ELF-1 (cell line): Measurements from ENCODE around the gene MYF6.

Experiments used
- DNase-seq: peaks from one replicate; pipeline ENCODE4 v3.0.0-alpha.2; 2016; ENCODE audit warnings: low read depth, low spot score

The MYF6 gene

GRCh38 chr12:80707830-80708258 lies 410 bp downstream of the MYF6 start:
- peak; percentile 44 for DNase-seq

DNA sequence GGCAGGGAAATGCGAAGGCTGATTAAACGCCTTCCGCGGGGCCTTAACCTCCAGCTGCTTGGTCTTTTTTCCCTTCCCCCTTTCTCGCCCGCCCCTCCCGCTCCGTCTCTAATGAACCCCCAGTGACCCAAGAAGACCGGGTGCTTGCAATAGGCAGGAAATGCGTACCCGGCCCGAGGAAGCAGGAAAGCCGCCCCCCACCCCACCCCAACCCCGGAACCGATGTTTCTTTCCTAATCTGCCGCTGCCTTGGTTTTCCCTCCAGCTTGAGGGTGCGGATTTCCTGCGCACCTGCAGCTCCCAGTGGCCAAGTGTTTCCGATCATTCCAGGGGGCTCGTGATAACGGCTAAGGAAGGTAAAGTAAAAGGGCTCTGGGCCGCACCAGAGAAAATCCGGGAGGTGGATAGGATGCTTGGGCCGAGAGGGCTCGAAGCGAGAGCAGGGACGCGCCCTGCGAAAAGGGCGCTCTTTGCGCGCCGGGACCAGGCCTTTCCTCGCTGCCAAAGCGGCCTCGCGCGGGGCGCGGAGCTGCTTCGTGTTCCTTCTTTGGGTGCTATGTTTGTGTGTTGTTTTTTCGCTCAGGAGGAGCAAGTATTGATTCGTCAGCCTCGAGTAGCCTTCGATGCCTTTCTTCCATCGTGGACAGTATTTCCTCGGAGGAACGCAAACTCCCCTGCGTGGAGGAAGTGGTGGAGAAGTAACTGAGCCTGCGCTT lies 983 bp downstream of the MYF6 start:
- DNase-seq, result peak; percentile 29

DNA sequence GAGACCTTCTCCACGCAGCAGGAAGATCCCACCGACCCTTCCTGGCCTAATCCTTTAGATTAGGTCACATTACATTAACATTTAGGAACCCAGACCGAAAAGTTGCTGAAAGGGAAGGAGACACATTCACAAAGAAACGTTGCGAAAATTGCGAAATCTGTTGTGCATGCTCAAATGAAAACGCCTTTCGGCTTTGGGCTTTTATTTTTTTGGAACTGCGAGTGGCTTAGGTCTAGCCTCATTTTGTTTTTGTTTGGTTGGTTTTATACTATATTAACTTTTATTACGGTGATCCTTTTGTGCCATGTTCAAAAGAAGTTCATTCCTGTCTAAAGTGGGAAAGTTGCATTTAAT lies 1.5 kb downstream of the MYF6 start:
- no peak for DNase-seq

DNA sequence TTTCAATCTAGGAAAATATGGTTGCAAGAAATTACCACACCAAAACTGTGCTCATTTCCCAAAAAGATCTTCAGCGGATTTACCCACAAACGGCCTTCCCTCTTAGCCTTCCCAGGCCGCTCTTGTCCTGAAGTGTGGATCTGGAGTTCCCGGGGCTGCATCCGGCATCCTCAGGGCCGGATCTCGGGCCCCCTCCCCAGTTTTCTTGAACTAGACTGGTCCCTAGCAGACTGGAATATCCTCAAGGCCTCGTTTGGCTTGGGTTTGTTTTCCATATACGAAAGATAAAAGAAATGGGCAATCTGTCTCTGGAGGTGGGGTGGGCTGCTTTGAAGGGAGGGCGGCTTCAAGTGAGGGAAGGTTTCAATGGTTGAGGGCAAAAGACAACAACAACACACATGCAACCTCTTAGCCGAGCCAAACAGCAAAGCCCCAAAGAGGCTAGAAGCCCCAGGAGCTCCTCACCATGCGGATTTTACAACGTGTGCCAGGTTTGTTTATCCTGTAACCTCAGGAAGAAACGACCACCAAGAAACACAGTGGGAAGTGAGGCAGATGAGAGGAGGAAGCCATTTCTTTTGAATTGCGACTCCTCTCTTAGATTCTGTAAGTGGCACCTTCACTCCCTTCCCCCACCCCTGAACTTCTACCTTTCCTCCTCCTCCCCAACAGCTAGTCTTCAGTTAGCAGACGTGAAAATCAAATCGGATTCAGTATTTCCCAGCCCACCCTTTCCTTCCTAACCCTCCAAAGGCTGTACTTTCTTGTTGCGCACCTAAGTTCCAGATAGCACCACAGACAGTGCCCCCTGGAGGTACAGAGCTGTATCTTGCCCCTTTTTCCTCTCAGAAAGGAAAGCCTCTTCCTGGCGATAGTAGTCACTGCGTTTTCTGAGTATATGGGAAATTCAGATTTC lies 2.6 kb downstream of the MYF6 start:
- peak; percentile 61 for DNase-seq

- DNase-seq, result no peak
Observed at GRCh38 chr12:80710727-80711449, 3.5 kb downstream of the MYF6 start.

- DNase-seq, result no peak
Observed at GRCh38 chr12:80711866-80712265, 4.4 kb downstream of the MYF6 start.

GRCh38 chr12:80712866-80713265 lies 5.4 kb downstream of the MYF6 start:
- no peak for DNase-seq

GRCh38 chr12:80713419-80713818 lies 6.0 kb downstream of the MYF6 start:
- no peak for DNase-seq

DNA sequence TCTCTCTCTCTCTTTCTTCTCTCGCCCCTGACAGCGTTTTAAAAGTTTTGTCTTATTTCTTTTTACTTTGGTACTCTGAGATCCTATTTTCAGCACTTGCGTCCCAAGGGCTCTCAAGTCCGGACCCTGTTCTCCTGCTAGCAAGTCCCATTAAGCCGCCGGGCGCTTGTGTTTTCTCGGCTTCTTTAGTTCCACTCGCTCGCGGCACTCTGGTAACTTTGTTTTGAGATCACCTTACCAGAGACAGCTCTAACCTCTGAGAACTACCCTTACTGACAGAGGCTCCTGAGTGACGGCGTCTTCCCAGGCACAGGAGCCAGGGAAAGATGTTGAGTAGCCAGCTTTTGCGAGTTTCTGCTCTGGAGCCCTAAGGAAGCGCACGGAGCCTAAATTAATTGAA lies 6.6 kb downstream of the MYF6 start:
- DNase-seq, result peak; percentile 85

DNA sequence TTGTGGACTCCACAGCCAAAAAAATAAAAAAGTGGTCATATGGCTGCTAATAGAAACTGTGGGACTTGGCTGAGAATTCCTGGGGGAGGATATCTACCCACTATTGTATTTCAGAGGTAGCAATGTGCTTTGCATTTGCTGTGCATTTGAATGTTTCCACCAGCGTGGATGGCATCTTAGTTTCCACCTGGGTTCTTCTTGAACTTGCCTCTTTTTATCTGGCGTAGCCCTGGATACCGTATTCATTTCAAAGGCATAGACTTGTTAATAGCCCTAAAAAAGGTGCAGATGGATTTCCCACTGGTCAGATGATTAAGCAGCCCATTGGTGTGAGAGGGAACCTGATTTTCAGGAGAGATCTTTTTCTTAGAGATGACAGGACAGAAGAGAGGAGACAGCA lies 7.4 kb downstream of the MYF6 start:
- no peak for DNase-seq

DNA sequence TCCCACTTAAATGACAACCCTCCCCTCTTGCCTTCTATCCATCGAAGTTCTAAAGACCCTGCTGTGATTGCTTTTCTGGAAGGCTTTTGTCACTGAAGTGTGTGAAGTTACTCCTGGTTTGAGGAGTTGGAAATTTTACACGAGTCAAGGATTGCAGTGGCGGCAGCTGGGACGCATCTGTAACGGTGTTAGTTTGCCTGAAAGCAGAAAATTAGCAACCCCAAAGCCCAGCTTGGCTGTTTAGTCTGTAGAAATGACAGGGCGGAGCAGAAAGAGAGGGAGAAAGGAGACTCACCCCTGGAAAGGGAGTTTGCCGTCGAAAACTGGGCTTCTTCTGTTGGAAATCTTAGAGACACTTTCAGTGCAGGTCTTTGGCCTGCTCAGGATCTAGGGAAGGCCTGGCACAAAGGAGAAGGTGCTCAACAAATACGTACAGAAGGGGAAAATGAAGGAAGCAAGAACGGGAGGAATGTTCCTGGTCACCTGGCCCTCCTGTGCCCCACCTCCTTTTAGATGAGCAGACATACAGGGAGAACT lies 8.3 kb downstream of the MYF6 start:
- no peak for DNase-seq

DNA sequence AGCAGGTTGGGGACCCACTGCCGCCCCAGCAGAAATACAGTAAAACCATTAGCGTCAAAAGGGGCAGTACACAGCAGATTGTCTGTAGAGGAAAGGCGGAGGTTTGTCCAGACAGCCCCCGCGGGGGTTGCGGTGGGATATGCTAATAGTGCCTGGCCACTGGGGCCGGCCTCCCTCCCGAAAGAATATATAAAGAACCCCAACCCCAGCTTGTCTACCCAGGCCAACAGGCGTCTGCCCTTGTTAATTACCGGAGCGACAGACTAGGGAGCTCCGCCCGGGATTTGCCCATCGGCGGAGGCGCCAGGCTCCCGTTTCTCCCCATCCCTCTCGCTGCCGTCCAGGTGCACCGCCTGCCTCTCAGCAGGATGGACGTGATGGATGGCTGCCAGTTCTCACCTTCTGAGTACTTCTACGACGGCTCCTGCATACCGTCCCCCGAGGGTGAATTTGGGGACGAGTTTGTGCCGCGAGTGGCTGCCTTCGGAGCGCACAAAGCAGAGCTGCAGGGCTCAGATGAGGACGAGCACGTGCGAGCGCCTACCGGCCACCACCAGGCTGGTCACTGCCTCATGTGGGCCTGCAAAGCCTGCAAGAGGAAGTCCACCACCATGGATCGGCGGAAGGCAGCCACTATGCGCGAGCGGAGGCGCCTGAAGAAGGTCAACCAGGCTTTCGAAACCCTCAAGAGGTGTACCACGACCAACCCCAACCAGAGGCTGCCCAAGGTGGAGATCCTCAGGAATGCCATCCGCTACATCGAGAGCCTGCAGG lies 9.4 kb downstream of the MYF6 start, which contains the start of gene MYF5:
TSS of gene MYF5 (plus strand) at position 217 of the 774 bp plus-strand sequence. CDS start at position 369, 152 bp downstream.
- peak; percentile 37 for DNase-seq

DNA sequence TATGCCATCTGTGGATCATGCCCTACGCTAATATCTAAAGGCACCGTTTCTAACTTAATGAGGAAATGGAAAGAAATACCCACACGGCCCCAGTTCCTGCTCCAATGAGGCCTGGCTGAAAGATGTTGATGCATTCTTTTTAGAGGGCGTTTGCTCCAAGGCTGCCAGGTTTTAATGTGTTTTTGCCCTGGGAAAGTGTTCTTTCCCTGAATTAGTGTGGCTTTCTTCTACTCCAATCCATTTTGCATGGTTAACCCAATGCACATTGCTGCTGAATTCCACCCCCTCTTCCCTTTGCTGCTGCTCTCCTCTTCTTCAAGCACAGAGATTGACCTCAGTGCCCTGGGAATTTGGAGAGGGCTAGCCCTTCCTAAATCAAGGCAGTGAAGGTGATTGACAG lies 10.4 kb downstream of the MYF6 start:
- DNase-seq, result no peak

- no peak for DNase-seq
Observed at GRCh38 chr12:80720516-80720915, 13.1 kb downstream of the MYF6 start.

DNA sequence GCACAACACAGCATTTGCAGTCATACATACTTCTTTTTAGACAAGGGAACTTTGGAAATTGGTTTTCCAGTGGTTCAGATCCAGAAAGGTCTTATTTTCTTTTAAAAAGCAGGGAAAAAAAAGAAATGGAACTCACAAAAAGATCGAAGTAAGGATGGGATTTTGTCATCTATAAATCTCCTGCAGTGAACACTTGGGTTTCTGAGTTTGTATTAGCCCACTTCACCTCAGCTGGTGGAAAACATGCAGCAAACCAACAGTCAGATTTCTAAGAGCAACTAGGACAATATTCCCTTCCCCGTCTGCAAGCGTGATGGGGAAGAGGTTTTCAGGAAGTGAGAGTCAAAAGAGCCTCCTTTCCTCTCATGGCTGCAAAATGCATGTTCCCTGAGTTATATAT lies 13.9 kb downstream of the MYF6 start:
- DNase-seq, result no peak

- DNase-seq, result no peak
Observed at GRCh38 chr12:80745851-80746505, 38.5 kb downstream of the MYF6 start.

- DNase-seq, result no peak
Observed at GRCh38 chr12:80747800-80748199, 40.4 kb downstream of the MYF6 start.

DNA sequence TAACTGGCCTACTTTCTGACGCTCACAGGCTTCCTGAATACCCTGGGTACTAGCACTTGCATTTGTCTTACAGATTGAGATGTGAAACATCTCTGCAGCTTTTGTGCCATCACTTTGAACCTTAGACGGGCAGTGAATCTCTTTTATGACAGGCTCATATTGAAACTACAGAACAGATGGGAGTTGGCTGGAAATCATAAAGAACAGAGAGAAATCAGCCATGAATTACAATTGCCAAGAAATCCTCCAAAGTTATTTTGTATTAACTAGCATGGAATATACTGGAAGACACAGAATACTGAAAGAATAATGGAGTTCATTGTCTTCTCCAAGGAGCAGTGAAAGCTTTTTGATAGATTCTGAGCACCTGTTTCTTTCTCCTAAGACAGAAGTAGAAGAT lies 42.0 kb downstream of the MYF6 start:
- DNase-seq, result no peak

DNA sequence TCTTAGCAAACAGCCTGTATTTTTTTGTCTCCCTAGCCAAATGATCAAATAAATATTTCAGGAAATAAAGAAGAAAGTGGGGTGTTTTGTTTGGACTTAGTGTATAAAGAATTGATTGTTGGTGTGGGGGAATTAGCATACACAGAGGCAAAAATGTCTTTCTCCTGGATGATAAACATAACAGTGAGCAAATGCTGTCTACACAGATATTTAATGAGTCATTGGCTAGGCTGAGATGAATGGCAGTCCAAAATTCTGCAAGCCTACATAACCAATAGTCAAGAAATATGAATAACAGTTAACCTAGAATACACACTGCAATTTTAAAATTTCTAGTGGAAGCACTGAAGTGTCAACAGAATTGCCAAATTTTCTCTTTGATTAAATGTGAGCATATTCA lies 45.0 kb downstream of the MYF6 start:
- no peak for DNase-seq

GRCh38 chr12:80754274-80754673 lies 46.8 kb downstream of the MYF6 start:
- no peak for DNase-seq

DNA sequence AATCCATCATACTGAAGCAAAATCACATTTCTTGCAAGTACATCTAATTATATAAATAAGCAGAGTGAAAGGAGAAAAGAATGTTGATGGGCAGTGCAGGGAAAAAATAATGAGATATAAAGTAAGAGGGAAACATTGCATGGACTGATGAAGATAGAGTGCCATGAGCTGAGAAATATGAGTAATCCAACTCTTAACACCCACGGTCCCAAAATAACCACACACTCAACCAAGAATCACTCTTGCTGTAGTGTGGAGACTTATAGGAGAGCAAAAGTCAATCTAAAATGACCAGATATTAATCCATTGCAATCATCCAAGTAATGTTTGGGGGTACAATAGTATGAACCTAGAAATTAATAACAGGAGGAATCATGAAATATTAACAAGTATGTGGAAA lies 49.4 kb downstream of the MYF6 start:
- DNase-seq, result no peak
